Measurements from ENCODE around the gene ABHD16B. TPM values are rescaled to one million over a fixed set of nuclear protein-coding genes. Genes with fewer than 3 reads are reported as not detected.

ABHD16B gene
- total and polyA plus RNA-seq, 2 of the 13 experiments (the other 11 are each of a cell fraction or from before 2014, with no cell fraction given) = not detected

DNA sequence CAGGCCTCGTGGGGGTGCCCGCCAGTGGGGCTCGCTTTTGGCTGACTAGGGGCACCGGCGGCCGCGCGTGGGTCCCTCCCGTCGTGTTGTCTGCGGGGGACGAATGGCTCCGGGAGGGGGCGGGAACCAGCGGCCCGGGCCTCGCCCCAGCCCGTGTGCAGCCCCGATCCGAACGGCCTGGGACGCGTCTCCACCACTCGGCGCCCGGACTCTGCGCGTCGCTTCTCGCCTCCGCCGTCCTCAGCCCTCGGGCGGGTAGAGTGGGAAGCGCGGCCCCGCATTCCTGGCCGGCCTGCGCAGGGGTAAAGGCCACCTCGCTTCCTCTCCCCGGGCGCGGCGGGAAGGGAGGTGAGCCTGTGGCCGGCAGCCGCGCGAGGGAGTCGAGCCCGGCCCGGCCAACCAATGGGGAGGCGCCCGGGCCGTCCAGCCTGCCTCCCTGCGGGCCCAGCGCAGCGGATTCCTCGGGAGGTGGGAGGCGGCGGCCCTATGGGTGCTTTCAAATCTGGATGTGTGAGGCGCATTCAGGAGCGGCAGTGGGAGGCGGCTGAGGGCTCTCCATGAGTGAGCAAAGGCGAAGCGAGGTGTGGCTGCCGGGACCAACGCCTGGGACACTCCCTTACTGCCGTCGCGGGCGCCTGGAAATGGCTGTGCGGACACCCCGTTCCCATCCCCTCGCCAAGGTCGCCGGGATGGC, 29.2 kb upstream of the ABHD16B start (continued):
- TF ChIP-seq, protein P1, sequence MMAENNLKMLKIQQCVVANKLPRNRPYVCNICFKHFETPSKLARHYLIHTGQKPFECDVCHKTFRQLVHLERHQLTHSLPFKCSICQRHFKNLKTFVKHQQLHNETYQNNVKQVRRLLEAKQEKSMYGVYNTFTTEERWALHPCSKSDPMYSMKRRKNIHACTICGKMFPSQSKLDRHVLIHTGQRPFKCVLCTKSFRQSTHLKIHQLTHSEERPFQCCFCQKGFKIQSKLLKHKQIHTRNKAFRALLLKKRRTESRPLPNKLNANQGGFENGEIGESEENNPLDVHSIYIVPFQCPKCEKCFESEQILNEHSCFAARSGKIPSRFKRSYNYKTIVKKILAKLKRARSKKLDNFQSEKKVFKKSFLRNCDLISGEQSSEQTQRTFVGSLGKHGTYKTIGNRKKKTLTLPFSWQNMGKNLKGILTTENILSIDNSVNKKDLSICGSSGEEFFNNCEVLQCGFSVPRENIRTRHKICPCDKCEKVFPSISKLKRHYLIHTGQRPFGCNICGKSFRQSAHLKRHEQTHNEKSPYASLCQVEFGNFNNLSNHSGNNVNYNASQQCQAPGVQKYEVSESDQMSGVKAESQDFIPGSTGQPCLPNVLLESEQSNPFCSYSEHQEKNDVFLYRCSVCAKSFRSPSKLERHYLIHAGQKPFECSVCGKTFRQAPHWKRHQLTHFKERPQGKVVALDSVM (CRISPR knock-in tag; IDR thresholded peaks at IDR 0.05) = 0 out of 2 replicates have a peak, but pooled peaks have one; percentile 19
- TF ChIP-seq MED1 (CRISPR knock-in tag; IDR thresholded peaks at IDR 0.05) = peak; percentile 71
- TF ChIP-seq ZNF441 (CRISPR knock-in tag; IDR thresholded peaks at IDR 0.05; ENCODE audit: borderline replicate concordance) = 0 out of 2 replicates have a peak, but pooled peaks have one; percentile 71
- peak; percentile 92 for TF ChIP-seq PHF21A (CRISPR knock-in tag; IDR thresholded peaks at IDR 0.05)
- TF ChIP-seq ZNF839 (CRISPR knock-in tag; IDR thresholded peaks at IDR 0.05; ENCODE audit: borderline replicate concordance) = peak; percentile 42; the same call in 1 of the 2 replicates
- TF ChIP-seq SALL1 (CRISPR knock-in tag; IDR thresholded peaks at IDR 0.05) = peak; percentile 75
- no peak for TF ChIP-seq ZFP1 (CRISPR knock-in tag; IDR thresholded peaks at IDR 0.05)
- peak; percentile 91; the same call in 1 of the 2 replicates for TF ChIP-seq EEA1 (CRISPR knock-in tag; IDR thresholded peaks at IDR 0.05; ENCODE audit: borderline replicate concordance)
- TF ChIP-seq, protein P2, sequence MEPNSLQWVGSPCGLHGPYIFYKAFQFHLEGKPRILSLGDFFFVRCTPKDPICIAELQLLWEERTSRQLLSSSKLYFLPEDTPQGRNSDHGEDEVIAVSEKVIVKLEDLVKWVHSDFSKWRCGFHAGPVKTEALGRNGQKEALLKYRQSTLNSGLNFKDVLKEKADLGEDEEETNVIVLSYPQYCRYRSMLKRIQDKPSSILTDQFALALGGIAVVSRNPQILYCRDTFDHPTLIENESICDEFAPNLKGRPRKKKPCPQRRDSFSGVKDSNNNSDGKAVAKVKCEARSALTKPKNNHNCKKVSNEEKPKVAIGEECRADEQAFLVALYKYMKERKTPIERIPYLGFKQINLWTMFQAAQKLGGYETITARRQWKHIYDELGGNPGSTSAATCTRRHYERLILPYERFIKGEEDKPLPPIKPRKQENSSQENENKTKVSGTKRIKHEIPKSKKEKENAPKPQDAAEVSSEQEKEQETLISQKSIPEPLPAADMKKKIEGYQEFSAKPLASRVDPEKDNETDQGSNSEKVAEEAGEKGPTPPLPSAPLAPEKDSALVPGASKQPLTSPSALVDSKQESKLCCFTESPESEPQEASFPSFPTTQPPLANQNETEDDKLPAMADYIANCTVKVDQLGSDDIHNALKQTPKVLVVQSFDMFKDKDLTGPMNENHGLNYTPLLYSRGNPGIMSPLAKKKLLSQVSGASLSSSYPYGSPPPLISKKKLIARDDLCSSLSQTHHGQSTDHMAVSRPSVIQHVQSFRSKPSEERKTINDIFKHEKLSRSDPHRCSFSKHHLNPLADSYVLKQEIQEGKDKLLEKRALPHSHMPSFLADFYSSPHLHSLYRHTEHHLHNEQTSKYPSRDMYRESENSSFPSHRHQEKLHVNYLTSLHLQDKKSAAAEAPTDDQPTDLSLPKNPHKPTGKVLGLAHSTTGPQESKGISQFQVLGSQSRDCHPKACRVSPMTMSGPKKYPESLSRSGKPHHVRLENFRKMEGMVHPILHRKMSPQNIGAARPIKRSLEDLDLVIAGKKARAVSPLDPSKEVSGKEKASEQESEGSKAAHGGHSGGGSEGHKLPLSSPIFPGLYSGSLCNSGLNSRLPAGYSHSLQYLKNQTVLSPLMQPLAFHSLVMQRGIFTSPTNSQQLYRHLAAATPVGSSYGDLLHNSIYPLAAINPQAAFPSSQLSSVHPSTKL (CRISPR knock-in tag; IDR thresholded peaks at IDR 0.05) = 0 out of 2 replicates have a peak, but pooled peaks have one; percentile 28
- peak; percentile 62 for TF ChIP-seq ZNF263 (CRISPR knock-in tag; IDR thresholded peaks at IDR 0.05)
- TF ChIP-seq ZNF598 (CRISPR knock-in tag; IDR thresholded peaks at IDR 0.05; ENCODE audit: borderline replicate concordance) = peak; percentile 89; the same call in 1 of the 2 replicates
- TF ChIP-seq NR1H2 (CRISPR knock-in tag; IDR thresholded peaks at IDR 0.05; ENCODE audit: borderline replicate concordance, low read depth) = peak; percentile 60
- TF ChIP-seq ZNF160 (CRISPR knock-in tag; IDR thresholded peaks at IDR 0.05) = peak; percentile 48; the same call in 1 of the 2 replicates
- TF ChIP-seq ZNF251 (CRISPR knock-in tag; IDR thresholded peaks at IDR 0.05) = no peak
- peak; percentile 86; the same call in 1 of the 2 replicates for TF ChIP-seq ZNF225 (CRISPR knock-in tag; IDR thresholded peaks at IDR 0.05)
- peak; percentile 87 for TF ChIP-seq ZFY (CRISPR knock-in tag; IDR thresholded peaks at IDR 0.05)
- peak; percentile 56 for TF ChIP-seq E2F1 (CRISPR knock-in tag; IDR thresholded peaks at IDR 0.05)

Measured in HepG2 (cell line).